ENCODE measurements around the gene POLR3B. TPM values are rescaled to one million over a fixed set of nuclear protein-coding genes. Genes with fewer than 3 reads are reported as not detected.
A peak's percentile ranks its signal among the peaks of the same experiment; 100 is the strongest.

Gene POLR3B
- total RNA-seq, 2 experiments from 2014 or later: 2.5 to 2.6 TPM

GRCh38 chr12:106353175-106353574 lies 4.4 kb upstream of the POLR3B start:
- Mint-ChIP-seq H3K4me3 (no peak overlapping the region), H3K27ac (no peak overlapping the region), H3K27me3 (no peaks in the 10 kb centered on the region), H3K9me3 (no peaks in the 10 kb centered on the region), H3K4me1 (ENCODE audit: low read depth) (peaks cover 15% of the 10 kb centered on the region), H3K36me3 (ENCODE audit: low read depth) (peaks cover 19% of the 10 kb centered on the region)
- no peak for DNase-seq
- Histone ChIP-seq H3K27me3 (ENCODE audit: control insufficient read depth in 1 of 2, insufficient read depth in 2 of 2, low read length in 2 of 2) (no peaks in the 10 kb centered on the region), H3K27ac (ENCODE audit: low read depth in 1 of 2, low read length in 2 of 2) (no peak overlapping the region), H3K36me3 (ENCODE audit: insufficient read depth, low read length) (peaks cover 11% of the 10 kb centered on the region), H3K4me3 (ENCODE audit: low read length) (no peak overlapping the region), H3K9me3 (ENCODE audit: control insufficient read depth in 1 of 2, insufficient read depth in 1 of 2, low read length in 2 of 2) (no peaks in the 10 kb centered on the region), H3K4me1 (ENCODE audit: insufficient read depth, low read length) (peaks cover 3% of the 10 kb centered on the region)
- TF ChIP-seq CTCF (IDR thresholded peaks at IDR 0.05): no peak
- intact Hi-C loops (cut with DNase I, micrococcal nuclease): loop anchor here in 1 of 2 experiments (5.0 kb wide), 1 partner anchor 46 kb away; no protein-coding TSS in a partner anchor
- no peak for ATAC-seq (ENCODE audit: poor library complexity)
- ChIA-PET POLR2A (no interaction called here), CTCF (no interaction called here)

- peaks cover 9% of the 10 kb centered on the region for H3K36me3 Mint-ChIP-seq (ENCODE audit: low read depth)
- H3K9me3 Mint-ChIP-seq: no peaks in the 10 kb centered on the region
- H3K27me3 ChIP-seq (ENCODE audit: control insufficient read depth in 1 of 2, insufficient read depth in 2 of 2, low read length in 2 of 2): no peaks in the 10 kb centered on the region
- H3K4me1 Mint-ChIP-seq (ENCODE audit: low read depth): peaks cover 18% of the 10 kb centered on the region
- no peak for TF ChIP-seq CTCF (IDR thresholded peaks at IDR 0.05)
- ATAC-seq (ENCODE audit: poor library complexity) (no peak), DNase-seq (peak in 1 of 14 experiments; percentile 11)
- H3K4me1 ChIP-seq (ENCODE audit: insufficient read depth, low read length): peaks cover 12% of the 10 kb centered on the region
- peak overlapping the region; percentile 64 to 78 for H3K27ac ChIP-seq (ENCODE audit: low read depth in 1 of 2, low read length in 2 of 2)
- no peaks in the 10 kb centered on the region for H3K36me3 ChIP-seq (ENCODE audit: insufficient read depth, low read length)
- CTCF ChIA-PET: interaction anchor here (1.0 to 3.1 kb wide), 7 partner anchors 9 to 597 kb away, joined by 4 to 16 read pairs (median 10); partner anchors contain the start of genes TCP11L2 and TMEM263
- H3K4me3 ChIP-seq (ENCODE audit: low read length): peak overlapping the region; percentile 66
- H3K27me3 Mint-ChIP-seq: no peaks in the 10 kb centered on the region
- intact Hi-C loops (cut with DNase I, micrococcal nuclease): loop anchor here (2.0 to 5.0 kb wide), 3 partner anchors 111 to 964 kb away; partner anchors contain the start of genes CKAP4 (in 2 of the 2) and RIC8B (in 1 of the 2)
- no peaks in the 10 kb centered on the region for H3K9me3 ChIP-seq (ENCODE audit: control insufficient read depth in 1 of 2, insufficient read depth in 1 of 2, low read length in 2 of 2)
- H3K4me3 Mint-ChIP-seq: peak overlapping the region; percentile 86
- H3K27ac Mint-ChIP-seq: peak overlapping the region; percentile 83
- POLR2A ChIA-PET: interaction anchor here (0.7 to 3.7 kb wide), 14 partner anchors 8 to 1326 kb away, joined by 3 to 81 read pairs (median 4); partner anchors contain the start of genes CKAP4, CRY1, TCP11L2 and TMEM263
These were observed 1.1 kb downstream of the POLR3B start for GRCh38 chr12:106358396-106359241.

GRCh38 chr12:106359646-106360399 lies 2.3 kb downstream of the POLR3B start:
- Histone ChIP-seq H3K27ac (ENCODE audit: low read depth in 1 of 2, low read length in 2 of 2) (no peak overlapping the region), H3K27me3 (ENCODE audit: control insufficient read depth in 1 of 2, insufficient read depth in 2 of 2, low read length in 2 of 2) (no peaks in the 10 kb centered on the region), H3K36me3 (ENCODE audit: insufficient read depth, low read length) (peaks cover 3% of the 10 kb centered on the region), H3K4me1 (ENCODE audit: insufficient read depth, low read length) (peaks cover 12% of the 10 kb centered on the region), H3K9me3 (ENCODE audit: control insufficient read depth in 1 of 2, insufficient read depth in 1 of 2, low read length in 2 of 2) (no peaks in the 10 kb centered on the region), H3K4me3 (ENCODE audit: low read length) (no peak overlapping the region)
- ChIA-PET POLR2A (interaction anchor here (3.7 kb wide), 1 partner anchor 57 kb away, joined by 81 read pairs; the partner anchor contains the start of gene TCP11L2), CTCF (interaction anchor here (1.1 kb wide), 1 partner anchor 57 kb away, joined by 3 read pairs; no protein-coding TSS in a partner anchor)
- Mint-ChIP-seq H3K4me1 (ENCODE audit: low read depth) (peaks cover 18% of the 10 kb centered on the region), H3K4me3 (no peak overlapping the region), H3K27me3 (no peaks in the 10 kb centered on the region), H3K27ac (no peak overlapping the region), H3K36me3 (ENCODE audit: low read depth) (peaks cover 20% of the 10 kb centered on the region), H3K9me3 (no peaks in the 10 kb centered on the region)
- DNase-seq (no peak), ATAC-seq (ENCODE audit: poor library complexity) (no peak)
- no peak for TF ChIP-seq CTCF (IDR thresholded peaks at IDR 0.05)
- intact Hi-C loops (cut with DNase I, micrococcal nuclease): loop anchor here (2.0 to 5.0 kb wide), 3 partner anchors 113 to 962 kb away; partner anchors contain the start of genes CKAP4 (in 2 of the 2) and RIC8B (in 1 of the 2)
